HL-60 (cell line): ENCODE data around the gene MIX23.

ENCODE experiments used
- CTCF ChIP-seq: IDR thresholded peaks from one replicate; pipeline ENCODE4 v1.5.1; 2011; ENCODE audit warnings: low read length, control low read depth, inconsistent platforms; ENCODE audit not compliant: insufficient read depth
- POLR2AphosphoS5 ChIP-seq: IDR thresholded peaks from 2 replicates; pipeline ENCODE4 v1.6.1; 2012; ENCODE audit warnings: low read depth
- REST ChIP-seq: IDR thresholded peaks from 2 replicates; pipeline ENCODE4 v1.6.1; 2012; ENCODE audit warnings: low read depth; ENCODE audit not compliant: insufficient replicate concordance

- TF ChIP-seq CTCF (no peak), REST (no peak), POLR2AphosphoS5 (no peak)
Measured at GRCh38 chr3:122396511-122396910, 13.5 kb upstream of the MIX23 start.
